Adipose tissue (tissue), 3 donors: Measurements from ENCODE around the gene MAGI1. TPM values are rescaled to one million over a fixed set of nuclear protein-coding genes. Genes with fewer than 3 reads are reported as not detected.

ENCODE experiments used
- H3K27ac ChIP-seq: one replicate; pipeline ENCODE4 v1.5.1; 2013; ENCODE audit warnings: low read depth, low read length
- WGBS, 3 donors: extraction: QIAGEN DNeasy Blood & Tissue Kit; methylation state at CpG; one replicate each; pipeline ENCODE4 v1.1.7; 2013; 5-methylcytosine and 5-hydroxymethylcytosine counted together
- polyA plus RNA-seq, 3 donors: library from polyadenylated mRNA; stranded (reverse); fragments of 200-250 nt; gene quantifications; one replicate each; pipeline ENCODE4 v1.2.3, GENCODE V29; 2013
- donor health status: healthy with polysubstance abuse.
- donor health status: Bipolar disorder and iron deficiency.
- donor health status: healthy.

The MAGI1 gene
- polyA plus RNA-seq, 3 donors, result 8.8 to 10.5 (median 10.4) TPM

DNA sequence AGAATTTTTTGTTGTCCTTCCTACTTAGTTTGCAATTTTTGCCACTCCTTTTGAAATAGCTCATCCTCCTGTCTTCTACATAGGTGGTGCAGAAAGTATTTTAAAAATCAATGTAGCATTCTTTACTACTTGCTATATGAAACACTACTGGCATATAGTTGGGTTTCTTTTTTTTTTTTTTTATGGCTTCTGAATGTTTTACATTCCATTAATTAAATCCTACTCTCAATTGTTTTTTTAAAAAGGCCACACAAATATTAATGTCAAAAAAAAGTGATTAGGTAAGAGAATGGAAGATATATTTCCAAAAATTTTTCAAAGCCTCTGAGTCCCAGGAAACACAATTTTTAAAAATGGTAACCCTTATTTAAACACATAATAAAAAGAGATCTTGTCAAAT is 262.6 kb downstream of the MAGI1 start:
- no peak overlapping the region for H3K27ac ChIP-seq

DNA sequence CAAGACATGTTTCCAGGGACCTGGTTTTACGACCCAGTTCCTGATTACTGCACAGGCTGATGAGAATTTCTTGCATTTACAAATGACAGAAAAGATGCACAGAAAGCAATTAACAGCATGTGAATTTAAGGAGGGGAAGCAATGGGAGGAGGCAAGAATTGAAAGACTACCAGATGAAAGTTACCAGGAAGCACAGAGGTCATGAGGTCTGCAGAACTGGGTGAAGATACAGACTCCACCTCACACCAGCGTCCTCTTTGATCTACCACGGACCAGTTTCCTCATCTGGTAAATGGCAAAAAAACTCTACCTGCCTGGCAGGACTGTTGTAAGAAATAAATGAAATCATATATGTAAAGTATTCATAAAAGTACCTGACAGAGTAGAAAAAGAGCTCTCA is 266.0 kb downstream of the MAGI1 start:
- 62 to 87% (median 70%) methylated on average over 3 of the region's 3 CpGs for WGBS, 3 donors
- no peak overlapping the region for H3K27ac ChIP-seq

GRCh38 chr3:65767551-65767950 is 271.2 kb downstream of the MAGI1 start:
- WGBS, 3 donors, result 89 to 100% (median 94%) methylated on average over 1 of the region's 1 CpG
- H3K27ac ChIP-seq, result no peak overlapping the region

DNA sequence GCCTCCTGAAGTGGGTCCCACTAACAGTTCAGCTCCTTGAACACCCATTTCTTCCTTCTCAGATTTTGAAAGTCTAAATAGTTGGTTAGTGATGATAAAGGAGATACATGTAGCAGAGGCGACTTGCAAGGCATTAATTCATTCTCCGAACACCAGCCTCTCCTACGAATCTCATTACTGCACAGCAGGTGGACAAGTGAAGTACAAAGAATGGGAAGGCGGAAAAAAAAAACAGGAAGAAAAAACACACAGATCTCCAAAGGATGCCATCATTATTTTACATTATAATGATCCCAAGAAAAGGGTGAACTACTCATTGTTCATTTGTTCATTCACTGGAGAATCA is 276.5 kb downstream of the MAGI1 start:
- 92 to 97% (median 93%) methylated on average over 4 of the region's 4 CpGs for WGBS, 3 donors
- H3K27ac ChIP-seq, result no peak overlapping the region

- no peak overlapping the region for H3K27ac ChIP-seq
- 79 to 83% (median 82%) methylated on average over 9 of the region's 9 CpGs for WGBS, 3 donors
These were observed 277.1 kb downstream of the MAGI1 start for GRCh38 chr3:65761446-65762234.

GRCh38 chr3:65758876-65759598 is 279.7 kb downstream of the MAGI1 start:
- no peak overlapping the region for H3K27ac ChIP-seq
- WGBS, 3 donors, result 37 to 81% (median 46%) methylated on average over 3 of the region's 3 CpGs

- WGBS, 3 donors, result 64 to 72% (median 72%) methylated on average over 5 of the region's 5 CpGs
These were observed 280.3 kb downstream of the MAGI1 start for GRCh38 chr3:65758438-65758837.

DNA sequence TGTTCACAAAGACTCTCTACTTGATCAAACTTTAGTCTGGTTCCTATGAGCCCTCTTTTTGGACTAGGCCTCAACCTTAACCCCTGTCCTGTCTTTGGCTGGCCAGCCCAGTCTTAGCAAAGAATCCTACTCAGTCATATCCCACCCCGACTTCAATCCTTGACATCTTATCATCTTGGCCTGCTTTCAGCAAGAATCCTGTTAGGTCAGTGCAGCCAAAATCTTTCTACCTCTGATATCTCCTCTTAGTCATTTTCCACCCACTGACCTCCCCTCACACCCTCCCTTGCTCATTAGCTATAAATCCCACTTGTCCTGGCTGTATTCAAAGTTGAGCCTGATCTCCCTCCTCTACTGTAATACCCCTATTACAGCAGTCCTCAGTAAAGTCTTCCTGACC is 286.1 kb downstream of the MAGI1 start:
- WGBS, 3 donors, result 33 to 76% (median 73%) methylated on average over 1 of the region's 1 CpG
- H3K27ac ChIP-seq, result no peak overlapping the region

More at GRCh38 chr3:65758438-65758837, 280.3 kb downstream of the MAGI1 start:
- no peak overlapping the region for H3K27ac ChIP-seq

DNA sequence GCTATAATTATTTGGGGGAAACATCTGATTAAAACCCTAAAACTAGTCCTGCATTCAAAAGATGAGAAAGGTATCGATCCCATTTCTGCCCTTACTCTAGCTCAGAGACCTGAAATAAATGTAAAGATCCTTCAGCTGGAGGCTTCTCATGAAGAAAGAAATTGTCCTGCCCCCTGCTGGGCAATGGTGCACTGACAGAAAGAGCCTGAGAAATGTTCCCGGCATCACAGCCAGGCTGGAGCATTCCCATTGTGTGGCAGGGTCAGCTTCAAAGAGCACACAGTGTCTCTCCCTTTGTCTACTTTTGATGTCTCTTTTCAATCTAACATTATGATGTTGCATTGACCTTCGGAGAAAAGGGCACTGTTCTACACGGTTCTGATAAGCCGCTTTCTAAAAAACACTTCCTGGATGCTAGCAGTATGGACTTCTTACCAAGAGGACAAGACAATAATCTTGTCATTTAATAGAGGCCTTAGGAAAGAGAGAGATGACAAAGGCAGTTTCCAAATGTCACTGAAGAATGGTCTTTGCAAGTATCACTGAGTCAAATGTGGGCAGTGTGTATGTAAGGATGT is 287.5 kb downstream of the MAGI1 start:
- 44 to 70% (median 63%) methylated on average over 5 of the region's 5 CpGs for WGBS, 3 donors

GRCh38 chr3:65749066-65749465 is 289.7 kb downstream of the MAGI1 start:
- no peak overlapping the region for H3K27ac ChIP-seq
- WGBS, 3 donors, result 81 to 87% (median 86%) methylated on average over 1 of the region's 1 CpG

More for the DNA sequence above, 287.5 kb downstream of the MAGI1 start:
- no peak overlapping the region for H3K27ac ChIP-seq

GRCh38 chr3:65748326-65748725 is 290.4 kb downstream of the MAGI1 start:
- WGBS, 3 donors, result 97 to 100% (median 98%) methylated on average over 1 of the region's 1 CpG
- no peak overlapping the region for H3K27ac ChIP-seq

DNA sequence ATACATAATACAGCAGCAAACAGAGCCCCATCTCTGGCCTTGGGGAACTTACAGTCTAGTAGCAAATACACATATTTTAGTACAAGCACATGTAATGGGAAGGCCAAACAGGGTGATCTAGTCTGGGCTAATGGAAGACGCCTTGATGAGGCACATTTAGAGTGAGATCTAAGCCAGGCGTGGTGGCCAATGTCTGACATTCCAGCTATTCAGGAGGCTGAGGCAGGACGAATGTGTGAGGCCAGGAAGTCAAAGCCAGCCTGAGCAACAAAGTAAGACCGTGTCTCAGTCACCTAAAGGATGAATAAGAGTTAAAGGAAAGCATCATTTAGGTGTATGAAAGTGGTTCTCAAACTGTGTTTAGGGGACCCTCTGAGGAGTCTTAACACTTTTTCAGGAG is 291.9 kb downstream of the MAGI1 start:
- WGBS, 3 donors, result 86 to 93% (median 89%) methylated on average over 4 of the region's 4 CpGs
- no peak overlapping the region for H3K27ac ChIP-seq

GRCh38 chr3:65745306-65745705 is 293.4 kb downstream of the MAGI1 start:
- no peak overlapping the region for H3K27ac ChIP-seq
- WGBS, 3 donors, result 91 to 97% (median 92%) methylated on average over 2 of the region's 2 CpGs

GRCh38 chr3:65742914-65743313 is 295.8 kb downstream of the MAGI1 start:
- H3K27ac ChIP-seq, result no peak overlapping the region
- WGBS, 3 donors, result 64 to 84% (median 70%) methylated on average over 1 of the region's 1 CpG

DNA sequence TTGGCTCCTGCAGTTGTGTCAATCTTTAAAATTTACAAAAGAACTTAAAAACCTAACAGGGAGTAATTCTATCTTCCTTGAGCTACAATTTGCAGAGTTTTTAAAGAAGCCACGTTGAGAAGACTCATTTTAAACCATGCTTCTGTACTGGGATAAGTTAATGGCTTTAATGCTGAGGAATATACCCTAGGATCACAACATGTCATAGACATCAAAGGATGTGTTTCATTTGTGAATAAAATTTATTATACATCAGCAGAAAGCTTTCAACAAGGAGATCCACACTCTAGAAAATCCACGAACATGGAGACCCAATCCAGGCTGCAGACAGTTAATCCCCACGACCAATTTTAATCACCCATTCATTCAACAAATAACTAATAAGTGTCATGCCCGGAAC is 297.2 kb downstream of the MAGI1 start:
- H3K27ac ChIP-seq, result no peak overlapping the region
- WGBS, 3 donors, result 78 to 85% (median 81%) methylated on average over 4 of the region's 4 CpGs

- no peak overlapping the region for H3K27ac ChIP-seq
- WGBS, 3 donors, result 54 to 62% (median 56%) methylated on average over 3 of the region's 3 CpGs
These were observed 298.7 kb downstream of the MAGI1 start for GRCh38 chr3:65739901-65740541.

DNA sequence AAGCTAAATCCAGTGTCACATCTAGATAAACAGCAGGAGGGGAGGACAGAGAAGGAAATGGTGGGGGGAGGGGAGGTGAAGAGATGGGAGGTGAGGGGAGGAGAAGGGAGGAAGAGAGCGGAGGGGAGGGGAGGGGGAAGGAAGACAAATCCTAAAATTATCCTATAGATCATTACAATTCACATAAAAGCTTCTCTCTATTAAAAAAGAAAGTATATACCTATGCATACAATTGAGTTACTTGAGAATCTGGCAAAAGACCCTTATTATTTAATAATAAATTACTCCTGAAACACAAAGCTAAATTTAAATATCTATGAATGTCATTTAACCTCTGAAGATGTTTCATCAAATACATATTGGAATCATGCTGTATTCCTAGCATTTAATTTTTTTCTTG is 303.9 kb downstream of the MAGI1 start:
- WGBS, 3 donors, result 77 to 83% (median 82%) methylated on average over 1 of the region's 1 CpG
- no peak overlapping the region for H3K27ac ChIP-seq

DNA sequence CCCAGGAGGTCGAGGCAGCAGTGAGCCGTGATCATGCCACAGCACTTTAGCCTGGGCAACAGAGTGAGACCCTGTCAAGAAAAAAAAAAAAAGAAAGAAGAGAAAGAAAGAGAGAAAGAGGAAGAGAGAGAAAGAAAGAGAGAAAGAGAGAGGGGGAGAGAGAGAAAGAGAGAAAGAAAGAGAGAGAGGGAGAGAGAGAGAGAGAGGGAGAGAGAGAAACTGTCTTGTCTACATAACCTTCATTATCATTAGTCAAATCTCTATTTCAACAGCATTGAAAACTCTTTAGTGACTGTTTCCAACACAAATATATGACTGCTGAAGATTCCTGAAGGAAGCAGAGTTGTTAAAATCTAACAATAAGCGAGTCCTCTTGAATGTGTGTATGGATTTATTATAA is 304.3 kb downstream of the MAGI1 start:
- WGBS, 3 donors, result 85 to 92% (median 88%) methylated on average over 3 of the region's 3 CpGs
- H3K27ac ChIP-seq, result no peak overlapping the region

DNA sequence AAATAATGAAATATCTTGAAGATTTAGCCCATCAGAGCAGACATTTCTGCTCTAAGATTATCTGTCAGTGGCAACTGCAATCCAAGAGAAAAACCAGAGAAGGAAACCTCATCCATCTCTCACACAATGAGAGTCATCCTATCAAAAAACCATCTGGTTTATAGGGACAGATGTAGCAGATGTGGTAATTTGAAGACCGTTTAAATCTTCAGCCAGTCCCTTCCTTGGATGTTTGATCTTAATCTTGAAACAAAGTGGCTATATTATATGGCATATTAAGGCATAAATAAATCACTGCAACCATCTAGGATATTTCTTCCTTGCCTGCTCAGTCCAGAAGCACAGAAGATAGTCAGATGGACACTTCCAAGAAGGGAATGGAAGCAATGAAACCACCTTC is 305.3 kb downstream of the MAGI1 start:
- no peak overlapping the region for H3K27ac ChIP-seq
- WGBS, 3 donors, result 55 to 96% (median 74%) methylated on average over 1 of the region's 1 CpG
